ENCODE results near the gene KCNMA1.
"Not testable (repeated sequence)": the region's sequence is repeated elsewhere in the genome, so short reads cannot be mapped to it uniquely, and the experiment has no call there.

Gene KCNMA1

DNA sequence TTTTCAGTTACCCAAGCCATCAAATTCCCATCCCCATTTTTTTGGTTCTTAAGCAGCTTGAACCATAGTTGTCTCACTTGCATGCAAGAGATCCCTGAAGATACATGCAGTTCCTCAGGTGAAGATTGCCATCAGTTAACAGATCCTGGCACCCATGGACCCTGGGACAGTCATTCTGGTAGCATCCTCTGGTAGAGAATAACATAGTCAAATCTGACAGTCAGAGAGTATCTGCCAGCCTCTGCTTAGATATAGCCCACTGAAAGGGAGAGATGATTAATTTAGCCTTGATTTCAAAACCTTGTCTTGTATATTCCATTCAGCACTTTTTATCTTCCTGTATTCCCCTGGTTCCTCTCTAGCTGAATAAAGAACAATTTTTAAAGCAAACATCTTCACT lies 280.4 kb downstream of the KCNMA1 start:
- no peak for DNase-seq

DNA sequence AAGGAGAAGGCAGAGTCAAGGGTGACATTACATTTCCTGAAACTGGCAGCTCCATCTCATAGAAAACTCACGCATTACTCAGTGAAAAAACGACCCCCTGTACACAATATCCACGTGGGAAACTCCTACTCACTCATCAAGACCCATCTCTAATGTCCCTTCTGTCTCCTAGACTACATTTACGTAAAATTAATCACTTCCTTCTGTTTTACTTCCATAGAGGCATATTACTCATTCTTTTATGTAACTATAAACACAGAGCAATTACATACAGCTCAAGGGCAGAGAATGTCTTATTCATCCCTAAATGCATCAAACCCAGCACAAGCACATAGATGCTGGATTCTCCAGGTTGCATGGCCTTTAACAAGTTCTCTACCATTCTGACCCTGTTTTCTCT lies 281.8 kb downstream of the KCNMA1 start:
- DNase-seq, result no peak

DNA sequence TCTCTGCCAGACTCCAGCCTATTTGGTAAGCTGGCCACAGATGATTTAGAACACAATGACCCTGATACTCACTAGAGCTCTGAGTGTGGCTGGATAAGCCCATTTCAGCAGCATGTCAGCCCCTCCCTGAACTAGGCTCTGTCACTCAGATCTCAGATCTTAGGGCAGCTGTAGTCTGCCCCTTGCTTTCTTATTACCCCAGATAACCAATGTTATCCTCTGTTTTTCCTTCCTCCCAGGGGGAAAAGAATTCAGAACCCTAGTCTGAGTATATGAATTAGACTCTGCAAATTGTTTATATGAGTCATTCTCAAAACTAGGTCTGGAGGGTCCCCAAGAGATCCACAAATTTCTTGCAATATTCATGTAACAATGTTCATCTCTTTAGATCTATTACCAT lies 286.2 kb downstream of the KCNMA1 start:
- DNase-seq, result no peak

DNA sequence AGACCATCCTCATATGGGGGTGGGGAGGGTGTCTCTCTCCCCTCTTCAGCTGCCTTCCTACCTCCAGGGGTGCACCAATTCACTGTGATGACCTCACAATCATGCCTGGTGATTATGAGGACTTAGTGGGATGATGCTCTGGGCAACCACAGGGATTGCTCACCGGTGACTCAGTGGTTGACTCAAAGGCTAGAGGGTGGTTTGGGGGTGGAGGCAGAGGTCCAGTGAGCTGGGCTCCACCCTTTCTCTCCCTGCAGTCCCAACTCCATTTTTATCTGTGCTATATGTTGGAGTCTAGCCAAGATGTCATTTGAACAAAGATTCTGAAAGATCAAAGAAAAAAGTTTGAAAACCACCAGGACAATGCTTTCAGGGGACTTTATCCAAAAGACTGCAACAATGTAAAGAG lies 286.9 kb downstream of the KCNMA1 start:
- DNase-seq, result no peak

DNA sequence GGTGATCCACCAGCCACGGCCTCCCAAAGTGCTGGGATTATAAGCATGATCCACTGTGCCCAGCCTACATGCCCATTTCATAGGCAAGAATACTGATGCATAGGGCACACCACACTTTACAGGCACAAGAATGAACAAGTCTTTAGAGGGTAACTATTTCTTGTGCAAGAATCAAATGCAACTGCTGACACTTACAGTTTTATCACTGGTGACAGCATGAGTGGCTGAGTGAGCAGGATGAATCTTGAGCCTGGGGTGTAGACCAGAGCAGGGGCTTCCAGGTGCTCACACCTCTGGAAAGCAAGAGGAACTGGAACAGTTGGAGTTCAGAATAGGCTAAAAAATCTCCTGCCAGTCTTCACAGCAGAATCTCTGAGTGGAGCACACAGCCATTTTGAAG lies 287.5 kb downstream of the KCNMA1 start:
- DNase-seq, result no peak

DNA sequence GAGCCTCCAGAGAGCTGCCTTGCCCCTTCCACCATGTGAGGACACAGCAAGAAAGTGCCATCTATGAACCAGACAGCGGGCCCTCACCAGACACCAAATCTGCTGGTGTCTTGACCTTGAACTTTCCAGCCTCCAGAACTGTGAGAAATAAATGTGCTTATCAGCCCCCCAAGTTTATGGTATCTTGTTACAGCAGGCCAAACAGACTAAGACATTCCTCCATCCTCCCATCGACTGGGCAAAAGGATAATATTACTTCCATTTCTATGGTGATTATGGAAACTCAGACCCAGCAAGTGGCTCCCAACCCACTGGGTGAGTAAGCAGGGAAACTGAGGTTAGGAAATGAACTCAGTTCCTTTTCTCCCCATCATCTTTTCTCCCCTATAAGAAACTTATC lies 288.4 kb downstream of the KCNMA1 start:
- DNase-seq, result no peak

DNA sequence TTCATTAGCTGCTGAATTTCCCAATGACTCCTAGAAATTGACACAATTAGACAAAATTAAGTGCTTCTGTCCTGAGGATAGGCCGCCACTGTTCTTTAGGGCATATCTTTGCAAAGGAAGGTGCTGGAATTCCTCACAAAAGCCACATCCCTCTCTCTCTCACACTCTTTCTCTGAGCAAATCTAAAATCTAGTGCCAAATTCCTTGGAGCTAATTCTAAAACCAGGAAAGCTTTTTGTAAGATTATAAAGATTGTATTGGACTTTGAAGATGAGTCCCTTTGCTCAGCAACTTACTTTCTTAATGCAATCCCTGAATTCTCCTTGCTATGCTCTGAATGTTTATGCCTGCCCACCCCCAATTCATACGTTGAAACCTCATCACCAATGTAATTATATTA lies 288.9 kb downstream of the KCNMA1 start:
- DNase-seq, result no peak

DNA sequence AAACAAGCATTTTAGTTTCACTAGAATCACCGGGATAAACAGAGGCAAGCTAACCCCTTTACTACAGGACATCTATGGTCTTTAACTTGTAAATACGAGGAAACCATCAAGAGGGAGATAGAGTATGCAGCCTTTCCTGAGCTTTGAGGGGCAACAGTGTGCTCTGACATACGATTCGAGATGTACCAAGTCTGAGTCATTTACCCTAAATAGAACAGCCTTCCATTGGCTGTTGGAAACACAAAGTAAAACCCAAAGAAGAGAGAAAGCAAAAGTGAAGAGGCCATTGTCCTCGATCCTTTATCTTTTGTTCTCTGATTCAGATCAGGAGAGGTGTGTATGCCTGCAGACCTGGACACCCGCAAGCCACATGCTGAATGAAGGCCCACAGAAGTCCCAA lies 289.5 kb downstream of the KCNMA1 start:
- no peak for DNase-seq

DNA sequence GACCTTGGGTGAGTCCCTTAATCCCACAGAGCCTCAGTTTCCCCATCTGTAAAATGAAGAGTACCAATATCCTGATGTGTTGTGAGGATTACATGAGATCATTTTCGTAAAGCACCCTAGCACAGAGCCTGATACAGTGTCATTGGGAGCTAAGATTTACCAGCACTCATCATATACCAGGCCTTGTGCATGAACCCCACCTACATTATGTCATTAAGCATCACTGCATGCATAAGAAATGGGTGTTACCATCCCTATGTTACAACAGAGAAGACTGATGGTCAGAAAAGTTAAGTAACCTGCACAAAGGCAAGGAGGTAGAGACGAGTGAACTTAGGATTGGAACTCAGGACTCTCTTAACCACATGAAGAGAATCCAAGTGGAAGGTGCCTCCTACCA lies 290.6 kb downstream of the KCNMA1 start:
- no peak for DNase-seq

DNA sequence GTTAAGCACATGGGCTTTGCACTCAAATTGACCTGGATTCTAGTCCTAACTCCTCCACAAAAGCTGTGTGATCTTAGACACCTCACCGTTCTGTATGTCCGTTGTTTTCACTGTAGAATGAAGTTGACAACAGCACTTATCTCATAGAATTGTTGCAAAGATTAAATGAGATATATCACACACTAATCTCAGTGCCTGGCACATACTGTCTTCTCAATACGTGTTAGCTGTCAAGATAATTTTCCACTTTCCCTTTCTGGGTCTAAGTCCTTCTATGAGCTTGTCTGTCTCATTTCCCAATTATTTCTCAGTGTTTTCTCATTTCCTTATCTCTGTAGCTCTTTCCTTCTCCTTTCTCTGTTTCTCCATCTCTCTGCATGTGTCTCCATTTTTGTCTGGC lies 296.6 kb downstream of the KCNMA1 start:
- DNase-seq, result no peak

DNA sequence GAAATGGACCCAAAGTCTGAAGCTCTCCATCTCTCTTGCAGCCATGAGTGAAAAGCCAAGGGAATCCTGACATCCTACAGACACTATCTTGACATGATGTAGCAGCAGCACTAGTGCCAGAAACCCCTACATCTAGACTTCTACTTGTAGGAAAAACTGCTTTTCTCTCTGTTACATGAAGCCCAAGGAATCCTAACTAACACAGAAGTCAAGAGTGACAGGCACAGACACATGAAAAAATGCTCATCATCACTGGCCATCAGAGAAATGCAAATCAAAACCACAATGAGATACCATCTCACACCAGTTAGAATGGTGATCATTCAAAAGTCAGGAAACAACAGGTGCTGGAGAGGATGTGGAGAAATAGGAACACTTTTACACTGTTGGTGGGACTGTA lies 297.7 kb downstream of the KCNMA1 start:
- DNase-seq, result not testable (repeated sequence)

DNA sequence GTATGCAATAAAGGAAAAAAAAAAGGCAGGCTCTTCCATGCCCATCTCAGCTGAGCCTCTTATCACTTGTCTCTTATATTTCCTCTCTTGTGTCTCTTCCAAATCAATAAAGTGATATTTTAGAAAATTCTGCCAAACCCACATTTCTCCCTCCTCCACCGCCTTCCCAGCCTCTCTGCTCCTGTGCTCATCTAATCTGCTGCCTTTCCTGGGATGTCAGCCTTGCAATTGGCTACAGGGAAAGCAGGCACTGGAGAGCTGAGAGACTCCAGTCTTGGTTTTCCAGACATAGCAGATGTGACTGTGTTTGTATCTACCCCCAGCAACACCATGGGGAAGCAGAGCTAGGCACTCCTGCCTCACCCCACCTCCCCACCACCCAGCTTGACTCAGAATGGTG lies 298.4 kb downstream of the KCNMA1 start:
- no peak for DNase-seq

DNA sequence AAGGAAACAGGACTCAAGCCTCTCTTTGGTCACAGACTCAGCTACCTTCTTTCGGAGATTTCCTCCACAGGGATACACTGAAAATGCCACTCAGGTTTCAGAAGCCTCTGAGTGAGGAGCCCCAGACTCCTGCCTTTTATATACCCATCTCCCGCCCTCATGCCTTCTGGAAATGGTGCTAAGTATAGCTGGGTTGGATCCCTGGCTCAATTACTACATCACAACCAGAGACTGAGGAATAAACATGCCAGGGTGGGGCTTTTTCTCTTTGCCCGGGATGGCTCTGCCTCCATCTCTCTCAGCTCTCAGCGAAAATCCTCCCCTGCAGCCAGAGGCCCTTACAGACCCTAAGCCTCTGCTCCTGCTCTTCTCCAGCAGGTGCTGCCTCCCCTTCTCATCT lies 299.5 kb downstream of the KCNMA1 start:
- DNase-seq, result no peak

DNA sequence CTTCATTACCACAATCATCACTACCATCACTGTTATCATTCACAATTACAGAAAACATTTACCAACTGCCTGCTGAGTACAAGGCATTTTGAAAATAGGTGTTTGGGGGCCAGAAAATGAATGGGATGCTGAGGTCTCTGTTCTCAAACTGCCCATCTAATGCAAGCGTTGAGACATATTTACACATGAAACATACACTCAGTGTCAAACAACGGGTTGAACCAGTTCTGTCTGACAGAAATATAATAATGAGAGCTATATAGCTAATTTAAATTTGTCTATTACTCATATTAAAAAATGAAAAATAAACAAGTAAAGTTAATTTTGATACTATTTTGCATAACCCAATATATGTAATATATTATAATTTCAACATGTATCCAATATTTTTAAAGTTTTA lies 303.1 kb downstream of the KCNMA1 start:
- no peak for DNase-seq

DNA sequence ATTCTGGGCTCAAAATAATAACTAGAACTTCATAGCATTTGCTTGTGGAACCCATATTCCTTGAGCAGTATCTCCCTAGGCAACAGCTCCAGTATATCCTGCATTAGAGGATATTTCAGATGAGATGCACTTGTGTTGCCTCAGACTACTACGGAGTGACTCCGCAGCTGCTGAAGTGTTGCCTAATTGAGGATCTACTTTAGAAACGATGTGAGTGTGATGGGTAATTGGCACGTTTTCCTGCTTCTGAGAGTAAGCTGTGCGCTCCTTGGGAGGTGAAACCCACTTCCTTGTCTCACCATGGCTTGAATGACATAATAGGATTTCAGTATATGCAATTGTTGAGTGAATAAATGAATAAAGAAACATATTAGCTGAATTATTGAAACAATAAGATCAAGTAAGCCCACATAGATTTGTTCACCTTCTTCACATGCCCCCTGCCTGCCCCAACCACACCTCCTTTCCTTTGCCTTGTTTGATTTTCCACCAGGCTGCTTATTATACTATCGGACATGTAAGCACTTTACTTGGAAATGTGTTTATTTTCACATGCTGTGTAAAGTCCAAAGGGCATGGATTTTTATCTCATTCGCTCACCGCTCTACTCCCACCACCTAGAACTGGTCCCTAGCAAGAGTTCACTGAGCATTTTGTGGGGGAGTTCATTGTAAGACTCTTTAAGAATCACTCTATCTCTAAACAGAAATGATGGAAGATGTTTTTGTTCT lies 303.8 kb downstream of the KCNMA1 start:
- no peak for DNase-seq

DNA sequence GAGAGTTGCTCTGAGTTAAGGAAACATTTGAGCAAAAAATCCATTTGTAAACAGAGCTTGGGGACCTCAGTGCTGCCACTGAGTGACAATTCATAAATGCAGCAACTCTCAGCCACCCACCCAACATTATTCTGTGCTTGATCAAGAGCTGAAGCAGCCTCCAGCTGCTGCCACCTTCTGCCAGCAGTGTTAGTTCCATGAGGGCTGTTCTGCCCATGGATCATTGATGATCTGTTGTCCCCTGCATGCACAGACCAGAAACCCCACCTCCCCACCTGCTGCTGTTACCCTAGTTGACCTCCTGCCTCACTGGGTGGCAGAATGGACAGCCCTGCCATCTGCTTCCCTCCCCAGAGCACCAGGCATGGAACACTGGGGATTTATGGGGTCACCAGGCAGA lies 305.4 kb downstream of the KCNMA1 start:
- no peak for DNase-seq

DNA sequence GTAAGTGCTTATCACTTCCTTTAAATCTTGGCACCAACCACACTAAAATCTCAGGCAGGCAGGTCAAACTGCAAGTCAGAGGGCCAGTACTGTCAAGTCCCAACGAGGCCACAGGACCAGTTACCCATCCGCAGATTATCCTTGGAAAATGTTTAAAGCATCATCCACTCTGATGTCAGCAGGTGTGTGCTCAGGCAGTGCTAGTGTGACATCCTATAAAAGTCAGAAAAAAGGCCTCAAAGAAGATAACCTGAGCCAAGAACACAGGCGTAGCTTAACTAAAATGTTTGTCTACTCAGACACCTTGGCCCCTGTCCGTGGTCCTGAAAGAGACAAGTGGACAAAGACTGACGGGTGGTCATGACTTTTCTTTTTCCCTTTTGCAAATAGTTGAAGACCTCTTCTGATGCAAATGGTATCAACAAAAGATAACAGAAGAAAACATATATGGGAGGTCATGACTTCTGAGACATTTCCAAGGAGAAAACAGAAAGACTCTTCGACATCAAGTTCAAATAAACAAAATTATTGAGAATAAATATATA lies 309.3 kb downstream of the KCNMA1 start:
- no peak for DNase-seq

DNA sequence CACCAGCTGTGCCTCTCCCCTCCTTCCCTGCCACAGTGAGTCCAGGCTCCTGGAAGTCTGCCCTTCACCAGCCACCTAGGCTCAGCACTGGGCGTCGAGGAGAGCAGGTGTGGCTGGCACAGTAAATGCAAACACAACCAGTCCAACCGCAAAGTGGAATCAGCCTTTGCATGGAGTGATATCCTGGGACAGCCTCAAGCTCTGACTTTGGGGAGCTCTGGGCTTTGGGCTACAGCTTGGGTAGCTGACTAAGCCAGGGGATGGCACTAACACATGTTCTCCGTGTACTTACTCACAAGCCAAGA lies 312.4 kb downstream of the KCNMA1 start:
- DNase-seq, result no peak

DNA sequence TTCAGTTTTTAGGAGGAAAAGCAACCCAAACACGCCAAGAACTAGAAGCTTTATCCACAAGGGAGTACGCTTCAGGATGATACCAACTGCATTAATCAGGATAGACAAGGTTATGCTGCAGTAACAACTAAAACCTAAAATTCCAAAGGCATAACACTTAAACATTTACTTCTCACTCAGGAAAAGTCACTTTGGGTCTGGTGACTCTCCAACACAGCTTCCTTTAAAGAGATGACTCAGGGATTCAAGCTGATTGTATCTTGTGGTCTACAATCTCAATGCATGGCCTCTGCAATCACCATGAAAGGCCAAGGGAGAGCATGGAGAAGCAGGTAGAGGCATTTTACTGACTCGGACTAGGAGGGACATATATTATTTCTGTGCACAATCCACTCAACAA lies 315.8 kb downstream of the KCNMA1 start:
- no peak for DNase-seq

DNA sequence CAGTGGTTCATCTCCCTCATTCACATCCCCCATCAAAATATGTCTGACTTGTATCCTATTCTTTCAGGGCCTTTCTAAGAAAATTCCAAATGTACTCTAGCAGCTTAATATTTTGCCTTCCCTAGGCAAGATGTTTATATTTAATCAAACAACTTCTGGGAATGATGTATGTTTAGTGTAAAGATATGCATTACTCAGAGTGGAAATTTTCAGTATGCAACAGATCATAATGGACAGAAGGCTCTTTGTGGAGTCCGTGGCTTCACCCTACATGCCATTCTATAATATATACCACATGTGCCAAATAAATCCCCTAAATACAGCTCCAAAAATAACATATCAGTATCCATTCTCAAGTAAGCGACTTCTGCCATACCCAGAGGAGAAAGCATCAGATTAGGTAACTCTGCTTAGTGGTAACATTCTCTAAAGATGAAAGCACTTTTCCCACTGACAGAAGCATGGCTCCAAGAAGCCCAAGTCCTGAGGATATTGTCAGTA lies 316.6 kb downstream of the KCNMA1 start:
- DNase-seq, result no peak

DNA sequence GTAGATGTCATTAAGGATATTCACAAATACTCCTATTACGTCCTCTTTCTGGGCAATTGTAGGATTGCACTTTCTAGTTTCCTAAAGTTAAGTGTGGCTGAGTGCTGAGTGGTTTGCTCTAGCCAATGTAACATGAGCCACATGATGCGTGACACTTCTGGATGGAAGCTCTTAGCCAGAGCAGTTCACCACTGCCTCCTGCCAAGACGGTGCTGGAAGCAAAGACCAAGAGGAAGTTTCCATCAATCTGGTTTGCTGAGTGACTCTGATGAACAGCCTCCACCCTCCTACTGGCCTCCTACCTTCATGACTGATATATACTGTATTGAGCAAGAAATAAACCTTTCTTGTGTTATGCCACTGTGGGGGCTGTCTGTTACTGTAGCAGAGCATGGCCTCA lies 318.1 kb downstream of the KCNMA1 start:
- DNase-seq, result no peak

DNA sequence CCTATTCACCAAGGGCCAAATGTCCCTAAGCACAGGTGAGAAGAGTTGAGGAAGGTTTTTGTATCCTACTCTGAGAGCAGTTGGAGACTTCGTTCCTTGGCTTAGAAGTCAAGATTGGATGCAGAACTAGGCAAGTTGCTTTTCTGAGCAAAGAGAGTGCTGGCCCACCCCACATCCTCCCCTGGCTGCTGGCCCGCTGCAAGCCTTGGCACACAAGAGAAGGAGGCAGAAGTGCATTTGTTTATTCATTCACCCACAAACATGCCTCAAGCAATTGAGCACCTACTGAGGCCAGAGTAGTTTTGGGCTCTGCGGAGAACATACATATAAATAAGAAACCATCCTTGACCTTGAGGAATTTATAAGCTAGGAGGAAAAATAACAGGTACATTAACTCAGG lies 318.9 kb downstream of the KCNMA1 start:
- DNase-seq, result no peak

DNA sequence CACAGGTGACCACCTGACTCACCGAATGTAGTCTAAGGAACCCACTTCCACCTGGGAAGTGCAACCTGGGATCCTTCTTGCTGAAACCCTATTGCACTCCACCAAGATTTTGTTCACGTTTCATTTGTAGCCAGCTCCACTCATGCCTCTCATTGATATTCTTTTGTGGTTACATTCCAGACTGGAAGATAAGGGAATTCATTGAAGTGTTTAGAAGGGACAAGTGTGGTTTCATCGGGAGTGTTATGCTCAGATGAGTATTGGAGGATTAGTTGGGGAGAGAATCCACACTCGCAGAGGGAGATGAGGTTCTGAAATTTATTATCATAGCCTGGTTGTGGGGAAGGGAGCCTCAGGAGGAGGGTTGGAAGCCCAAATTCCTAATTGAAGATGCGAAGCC lies 320.4 kb downstream of the KCNMA1 start:
- DNase-seq, result no peak

DNA sequence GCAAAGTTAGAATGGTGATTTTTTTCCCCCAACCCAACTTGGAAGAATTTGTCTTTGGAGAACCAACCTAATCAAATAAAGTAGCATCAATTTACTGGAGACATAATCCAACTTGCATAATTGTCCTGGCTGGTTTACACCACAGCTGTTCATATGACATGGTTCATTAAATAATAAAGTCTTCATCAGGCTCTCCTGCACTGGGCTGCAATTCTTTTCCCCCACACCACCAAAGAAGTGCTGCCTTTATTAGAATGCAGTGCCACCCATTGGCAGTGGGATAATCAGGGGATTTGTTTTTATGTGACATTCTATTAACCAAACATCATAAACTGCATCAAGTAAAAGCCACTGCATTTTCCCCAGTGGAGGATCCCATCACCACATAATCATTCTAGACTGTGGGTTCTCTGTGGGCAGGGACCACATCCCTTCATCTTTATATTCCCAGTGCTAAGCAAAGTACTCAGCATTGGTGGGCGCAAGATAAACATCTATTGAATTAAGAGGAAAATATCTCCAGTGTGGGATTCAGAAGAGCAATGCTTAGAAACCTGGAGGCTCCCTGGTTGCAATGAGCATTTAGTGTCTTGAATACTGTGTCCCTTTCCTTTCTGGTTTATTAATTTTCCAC lies 322.0 kb downstream of the KCNMA1 start:
- no peak for DNase-seq

All from activated T-cell treated with anti-CD3 and anti-CD28 coated beads for 4 hours (primary cell).